Raji (cell line): ENCODE data around the gene POU2F2.

Source experiments
- POLR2A ChIP-seq: IDR thresholded peaks from 2 replicates; pipeline ENCODE4 v1.6.1; 2011; ENCODE audit warnings: low read depth, low read length, control low read depth; ENCODE audit not compliant: insufficient read depth

The POU2F2 gene

DNA sequence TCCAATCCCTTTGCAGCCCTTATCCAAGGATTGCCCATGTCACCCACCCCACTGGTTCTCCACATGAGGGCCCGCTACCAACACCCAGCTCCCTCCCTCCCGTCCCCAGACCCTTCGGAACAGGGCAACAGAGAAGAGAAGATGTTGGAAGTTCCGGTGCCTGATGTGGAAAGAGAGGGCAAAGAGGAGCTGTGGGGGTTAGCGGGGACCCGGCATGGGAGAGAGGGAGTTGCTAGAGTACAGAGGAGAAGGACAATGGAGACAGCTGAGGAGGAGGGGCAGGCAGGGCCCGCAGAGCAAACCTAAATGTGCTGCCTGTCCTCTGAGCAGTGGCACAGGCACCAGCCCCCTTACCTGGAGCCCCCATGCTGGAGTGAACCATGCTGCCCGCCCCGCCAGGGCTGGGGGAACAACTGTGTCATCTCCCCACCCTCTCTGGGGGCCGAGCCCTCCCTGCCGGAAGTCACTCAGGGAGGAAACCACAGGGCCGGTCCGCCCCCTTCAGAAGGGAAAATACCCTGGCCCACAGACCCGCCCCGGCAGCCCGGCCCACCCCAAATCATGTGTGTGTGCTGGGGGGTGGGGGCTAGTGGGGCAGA is at the start of gene POU2F2:
POU2F2 (minus strand) TSS at position 417 of the 599 bp plus-strand sequence; CDS start at position 382, 35 bp downstream.
- peak; percentile 92 for TF ChIP-seq POLR2A

DNA sequence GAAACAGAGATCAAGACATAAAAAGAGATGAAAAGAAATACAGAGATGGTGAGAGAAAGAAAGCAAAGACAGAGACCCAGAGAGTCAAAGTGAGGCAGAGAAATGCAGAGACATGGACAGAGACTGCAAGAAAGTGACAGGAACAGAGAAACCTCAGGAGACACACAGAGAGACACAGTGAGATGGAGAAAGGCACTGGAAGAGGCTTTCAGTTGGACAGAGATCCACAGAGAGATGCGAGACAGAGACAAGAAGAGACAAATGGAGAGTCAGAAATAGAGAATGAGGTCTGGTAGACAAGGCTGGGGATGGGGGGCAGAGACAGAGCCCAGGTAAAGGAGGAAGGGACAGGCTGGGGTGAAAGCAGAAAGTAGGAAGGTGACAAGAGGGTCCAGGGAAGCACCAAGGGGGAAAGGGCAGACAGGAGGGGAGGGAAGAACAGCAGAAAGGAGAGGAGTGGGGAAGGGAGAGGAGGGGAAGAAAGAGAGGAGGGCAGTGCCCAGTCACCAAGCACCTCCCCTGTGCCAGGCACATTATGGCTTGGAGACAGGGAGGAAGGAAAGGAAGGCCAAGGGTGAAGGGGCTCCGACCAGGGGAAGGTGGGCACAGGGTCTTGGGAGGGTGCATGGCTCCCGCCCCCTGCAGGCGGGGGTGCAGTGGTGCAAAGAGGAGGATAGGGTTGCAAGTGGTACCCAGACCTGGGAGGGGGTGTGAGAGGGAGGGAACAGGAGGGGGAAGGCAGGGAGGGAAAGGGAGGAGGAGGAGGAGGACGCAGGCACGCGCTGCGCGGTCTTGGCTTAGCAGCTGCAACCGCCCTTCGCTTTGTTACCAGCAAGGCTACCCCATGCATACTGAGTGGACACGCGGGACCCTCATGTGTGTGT is 46.8 kb upstream of the POU2F2 start:
- no peak for TF ChIP-seq POLR2A

DNA sequence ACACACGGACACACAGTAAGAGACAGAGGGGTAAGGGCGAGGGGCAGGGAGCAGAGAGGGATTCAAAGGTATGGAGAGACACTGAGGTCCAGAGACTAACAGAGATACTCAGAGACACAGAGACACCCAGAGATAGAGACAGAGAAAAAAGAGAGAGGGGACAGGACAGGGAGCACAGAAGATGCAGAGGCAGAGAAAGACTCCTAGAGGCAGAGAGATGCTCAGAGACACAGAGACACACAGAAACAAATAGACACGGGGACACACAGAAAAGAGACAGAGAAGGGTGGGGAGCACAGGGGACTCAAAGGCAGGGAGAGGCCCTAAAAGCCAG is 45.4 kb upstream of the POU2F2 start:
- no peak for TF ChIP-seq POLR2A

DNA sequence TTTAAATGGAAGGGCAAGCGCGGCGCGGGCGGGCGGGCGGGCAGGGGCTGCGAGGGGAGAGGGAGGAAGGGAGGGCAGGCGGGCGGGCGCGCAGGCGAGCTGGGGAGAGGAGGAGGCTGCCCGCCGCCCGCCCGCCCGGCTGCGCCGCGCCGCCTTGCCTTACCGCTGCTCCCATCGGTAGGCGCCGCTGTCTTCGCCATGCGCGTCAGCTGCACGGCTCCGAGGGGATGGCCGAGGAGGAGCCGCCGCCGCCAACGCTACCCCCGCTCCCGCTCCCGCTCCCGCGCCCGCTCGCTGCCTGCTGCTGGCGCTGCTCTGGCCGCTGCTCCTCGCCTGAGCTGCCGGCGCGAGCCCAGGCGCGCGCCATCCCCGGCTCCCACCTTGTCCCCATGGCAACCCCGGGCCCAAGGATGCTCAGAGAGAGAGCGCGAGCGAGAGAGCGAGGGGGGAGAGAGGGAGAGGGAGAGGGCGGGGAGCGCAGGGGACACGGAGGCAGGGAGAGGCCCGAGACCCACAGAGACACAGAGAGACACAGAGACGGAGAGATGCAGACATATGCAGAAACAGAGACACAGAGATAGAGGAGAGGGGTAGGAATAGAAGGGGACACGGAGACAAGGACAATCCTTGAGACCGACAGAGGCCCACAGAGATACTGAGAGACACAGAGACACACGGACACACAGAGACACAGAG is 44.9 kb upstream of the POU2F2 start:
- no peak for TF ChIP-seq POLR2A

DNA sequence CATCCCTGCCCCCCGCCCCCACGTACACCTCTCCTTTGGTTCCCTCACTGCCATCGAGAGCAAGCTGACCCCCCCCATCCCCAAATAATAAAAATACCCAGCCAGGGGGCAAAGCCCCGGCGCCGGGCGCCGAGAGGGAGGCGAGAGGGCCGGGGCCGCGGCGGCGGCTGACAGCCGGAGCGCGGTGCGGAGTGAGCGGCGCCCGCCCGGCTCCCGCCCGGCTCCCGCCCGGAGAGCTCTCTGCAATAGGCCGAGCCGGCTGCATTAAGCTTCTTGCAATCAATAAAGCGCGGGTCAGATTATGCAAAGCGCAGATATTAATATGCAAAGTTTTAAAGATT is 44.4 kb upstream of the POU2F2 start:
- TF ChIP-seq POLR2A: no peak; the same call in 1 of the 2 replicates

DNA sequence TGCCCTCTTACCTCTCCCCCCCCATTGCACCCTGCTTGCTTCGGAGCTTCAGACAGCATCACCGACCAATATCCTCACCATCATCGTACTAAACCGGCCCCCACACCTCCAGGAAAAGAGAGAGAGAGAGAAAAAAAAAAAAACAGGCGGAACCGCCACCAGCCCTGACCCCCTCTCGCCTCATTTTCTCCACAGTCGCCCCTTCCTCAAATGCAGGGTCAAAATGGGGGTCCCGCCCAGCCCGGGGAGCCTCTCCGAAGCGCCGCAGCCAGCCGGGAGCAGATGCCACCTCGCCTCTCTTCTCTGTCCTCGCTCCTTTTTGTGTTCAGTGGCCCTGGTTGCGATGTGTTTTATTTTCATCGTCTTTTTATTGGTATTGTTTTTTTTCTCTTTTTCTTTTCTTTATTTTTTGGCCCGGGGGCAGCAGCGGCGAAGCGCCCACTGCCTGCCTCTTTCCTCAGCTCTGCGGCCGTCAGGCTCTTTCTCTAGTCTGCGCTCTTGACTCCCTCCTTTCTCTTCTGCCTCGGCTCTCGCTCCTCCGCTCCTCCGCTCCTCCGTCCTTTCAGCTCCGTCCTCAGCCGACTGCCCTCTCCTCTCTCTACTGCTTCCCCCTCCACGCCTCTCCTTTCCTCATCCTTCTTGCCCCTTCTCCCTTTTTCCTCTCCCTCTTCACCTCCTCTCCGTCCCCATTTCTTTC is 43.9 kb upstream of the POU2F2 start:
- no peak for TF ChIP-seq POLR2A

DNA sequence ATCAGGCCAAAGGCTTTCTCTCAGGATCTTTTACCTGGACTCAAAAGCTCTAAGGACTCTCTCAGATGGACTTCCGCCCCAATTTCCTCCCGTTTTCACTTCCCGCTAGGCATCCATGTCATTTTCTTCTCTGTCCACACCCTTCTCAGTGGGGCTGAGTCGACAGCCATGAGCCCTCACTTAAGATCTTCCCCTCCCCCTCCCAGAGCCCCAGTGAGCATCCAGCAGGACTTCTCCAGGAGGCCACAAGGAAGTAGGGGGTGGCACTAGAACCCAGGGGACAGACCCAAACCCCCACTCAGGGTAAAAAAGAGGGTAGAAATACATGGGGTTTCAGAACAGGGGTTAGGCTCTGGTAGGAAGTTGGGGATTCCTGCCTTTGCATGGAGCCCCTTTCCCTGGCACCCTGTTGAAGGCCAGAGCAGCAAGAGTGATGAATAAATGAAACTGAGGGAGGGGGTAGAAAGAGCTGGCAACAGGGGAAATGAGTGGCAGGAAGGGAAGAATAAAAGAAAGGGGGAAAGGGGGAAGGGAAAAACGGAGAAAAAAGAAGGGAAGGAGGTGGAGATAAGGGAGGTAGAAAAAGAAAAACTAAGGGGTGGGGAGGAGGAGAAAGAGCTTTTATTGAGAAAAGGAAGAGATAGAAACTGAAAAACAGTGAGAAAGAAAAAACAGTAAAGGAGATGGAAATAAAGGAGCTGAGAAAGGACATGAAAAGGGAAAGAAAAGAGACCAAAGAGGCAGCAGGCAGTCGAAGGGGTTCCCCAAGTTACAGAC is 42.9 kb upstream of the POU2F2 start:
- TF ChIP-seq POLR2A: no peak

DNA sequence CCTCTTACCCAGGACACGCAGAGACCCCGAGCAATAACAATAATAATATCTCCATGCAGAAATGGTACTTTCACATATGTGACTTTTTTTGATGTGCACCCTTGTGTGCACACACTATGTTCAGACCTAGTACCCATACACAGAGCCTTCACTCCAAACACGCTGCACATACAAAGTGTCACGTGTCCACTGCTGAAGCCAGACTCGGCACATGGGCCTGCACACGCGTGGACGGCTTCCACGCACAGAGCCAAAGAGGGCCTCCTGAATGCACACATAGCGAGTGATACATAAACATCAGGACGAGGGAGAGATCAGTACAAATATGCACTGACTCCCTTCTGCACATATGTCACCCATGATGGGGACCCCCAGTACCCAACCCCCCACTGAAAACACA is 41.9 kb upstream of the POU2F2 start:
- TF ChIP-seq POLR2A: no peak

DNA sequence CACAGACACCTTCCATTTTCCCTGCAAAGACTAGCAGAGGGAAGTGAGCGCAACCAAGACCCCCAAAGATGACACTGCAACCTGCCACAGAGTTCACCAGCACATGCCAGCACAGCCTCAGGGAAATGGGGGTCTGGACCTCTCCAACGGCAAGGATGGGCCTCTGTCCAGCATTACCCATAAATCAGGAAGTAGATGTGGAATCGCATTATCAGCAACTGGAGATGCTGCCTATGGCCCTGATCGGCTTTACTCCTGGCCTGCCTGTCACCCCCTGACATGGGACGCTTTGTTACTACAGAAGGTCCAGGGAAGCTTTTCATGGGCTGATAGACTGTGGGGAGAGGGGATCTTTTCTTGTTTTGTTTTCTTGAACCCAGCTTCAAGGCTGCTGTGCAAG is 41.4 kb upstream of the POU2F2 start:
- no peak for TF ChIP-seq POLR2A

DNA sequence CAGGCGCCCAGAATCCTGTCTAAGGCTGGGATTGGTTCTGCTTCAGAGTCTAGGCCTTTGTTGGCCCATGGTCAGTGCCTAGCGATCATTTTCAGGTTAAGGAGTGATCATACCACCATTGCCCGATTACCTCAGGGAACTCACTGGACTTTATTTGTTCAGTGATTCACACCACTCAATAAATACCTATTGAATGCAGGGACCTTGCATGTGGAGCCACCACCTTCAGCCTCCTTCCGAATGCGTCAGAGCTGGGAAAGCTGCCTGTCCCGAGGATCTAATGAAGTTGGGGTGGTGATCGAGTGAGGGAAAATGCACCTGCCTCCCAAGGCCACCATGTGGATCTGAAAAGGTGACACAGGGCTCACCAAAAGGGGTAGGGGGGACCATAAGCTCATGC is 40.0 kb upstream of the POU2F2 start:
- no peak for TF ChIP-seq POLR2A

DNA sequence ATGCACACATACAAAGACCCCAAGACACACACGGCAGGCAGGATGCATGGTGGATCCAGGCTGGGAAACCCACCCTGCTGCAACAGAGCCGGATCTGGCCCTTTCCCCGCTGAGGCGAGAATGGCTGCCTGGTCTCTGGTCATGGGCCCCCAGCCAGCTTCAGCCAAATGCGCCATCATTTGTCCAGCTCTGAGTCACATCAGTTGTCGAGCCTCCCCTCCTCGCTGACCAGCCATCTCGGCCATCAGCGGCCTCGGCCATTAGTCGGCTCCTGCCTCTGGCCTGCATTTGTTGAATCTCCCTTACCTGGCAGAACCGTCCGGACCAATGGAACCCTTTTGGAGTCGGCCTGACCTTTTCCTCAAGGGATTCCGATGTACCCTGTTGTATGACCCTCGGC is 38.5 kb upstream of the POU2F2 start:
- no peak for TF ChIP-seq POLR2A

DNA sequence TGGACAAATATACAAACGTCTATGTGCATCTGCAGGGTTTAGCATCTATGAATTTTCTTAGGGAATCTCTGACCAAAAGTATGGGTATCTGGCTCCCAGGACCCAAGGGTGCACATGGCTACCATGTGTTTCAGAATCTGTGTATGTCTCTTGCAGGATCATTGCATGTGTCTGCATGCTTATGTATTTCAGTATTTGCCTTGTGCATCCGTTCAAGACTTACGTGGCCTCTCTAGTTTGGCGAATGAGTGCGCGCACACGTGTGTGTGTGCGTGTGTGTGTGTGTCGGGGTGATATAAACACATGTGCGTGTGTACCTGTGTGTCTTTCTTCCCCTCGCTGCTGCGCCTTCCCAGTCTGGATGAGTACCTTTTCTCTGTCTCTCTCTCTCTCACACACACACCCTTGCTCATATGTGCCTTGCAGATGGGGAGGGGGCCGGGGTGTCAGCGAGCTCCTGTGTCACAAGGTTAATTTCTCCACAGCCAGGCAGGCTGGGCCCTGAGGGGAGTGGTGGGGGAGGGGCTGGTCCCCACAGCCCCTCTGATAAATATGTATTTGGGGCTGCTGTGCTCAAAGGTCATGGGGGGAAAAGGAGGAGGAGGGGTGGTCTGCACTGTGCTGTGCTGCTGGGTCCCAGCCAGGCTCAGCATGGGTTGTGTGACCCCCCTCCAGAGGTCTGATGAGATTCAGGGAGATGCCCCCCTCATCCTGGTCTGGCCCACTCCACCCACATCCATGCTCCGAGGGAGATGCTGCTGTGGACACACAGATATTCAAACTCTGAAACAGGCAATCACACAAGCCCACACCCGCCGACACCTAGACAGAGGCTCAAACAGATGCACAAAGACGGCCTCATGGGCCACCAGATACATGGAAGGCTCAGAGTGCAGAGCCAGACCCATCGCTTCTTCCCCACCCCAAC is 37.5 kb upstream of the POU2F2 start:
- TF ChIP-seq POLR2A: no peak

DNA sequence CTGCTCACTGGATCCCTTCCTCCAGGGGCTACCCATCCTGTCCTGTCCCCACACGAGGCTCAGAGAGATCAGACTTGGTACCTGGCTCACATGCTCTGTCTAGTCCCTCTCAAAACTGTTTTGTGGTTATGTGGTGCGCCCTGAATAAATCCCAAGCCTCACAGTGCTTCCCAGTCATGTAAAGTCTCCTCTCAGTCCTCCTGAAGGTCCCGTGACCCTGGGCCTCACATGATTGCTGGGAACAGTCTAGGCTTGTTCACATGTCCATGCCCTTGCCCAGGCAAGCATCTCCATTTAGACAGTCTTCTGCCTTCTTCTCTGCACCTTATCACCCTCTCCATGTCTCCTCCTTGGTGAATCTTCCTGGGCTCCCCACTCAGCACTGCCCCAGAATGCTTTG is 36.0 kb upstream of the POU2F2 start:
- TF ChIP-seq POLR2A: no peak

DNA sequence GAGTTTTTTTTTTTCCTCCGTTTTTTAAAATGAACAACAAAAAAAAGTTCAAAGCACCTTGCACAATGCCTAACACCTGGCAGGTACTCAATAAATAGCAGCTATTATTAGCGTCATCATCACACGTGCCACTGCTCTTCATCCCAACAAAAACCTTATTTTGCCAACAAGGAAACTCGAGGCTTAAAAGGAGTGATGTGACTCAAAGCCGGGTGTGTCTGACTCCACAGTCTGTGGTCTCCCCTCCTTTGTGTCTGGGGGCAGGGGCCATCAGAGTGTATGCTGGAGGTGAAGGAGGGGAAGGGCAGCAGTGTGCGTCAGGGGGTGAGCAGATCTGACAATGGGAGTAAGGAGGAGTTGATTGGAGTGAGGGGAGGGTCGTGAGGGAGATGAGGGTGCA is 34.1 kb upstream of the POU2F2 start:
- TF ChIP-seq POLR2A: no peak
